CD4-positive, alpha-beta T cell treated with Interleukin-6 for 4 hours (primary cell): ENCODE results near the gene OR2V2.
"Not testable (repeated sequence)": the region's sequence is repeated elsewhere in the genome, so short reads cannot be mapped to it uniquely, and the experiment has no call there.

Experiments used
- DNase-seq: peaks from one replicate; pipeline ENCODE4 v3.0.0-alpha.2; 2020; ENCODE audit warnings: mixed read lengths

OR2V2 gene

GRCh38 chr5:181170237-181170825 lies 22.9 kb downstream of the OR2V2 start:
- DNase-seq: no peak

- DNase-seq: no peak
These were observed 23.6 kb downstream of the OR2V2 start for GRCh38 chr5:181170996-181171395.

- no peak for DNase-seq
These were observed 24.4 kb downstream of the OR2V2 start for GRCh38 chr5:181171782-181172181.

GRCh38 chr5:181173027-181173419 lies 25.6 kb downstream of the OR2V2 start:
- peak; percentile 56 for DNase-seq

GRCh38 chr5:181173420-181174342 lies 26.3 kb downstream of the OR2V2 start:
- peak; percentile 33 for DNase-seq

- DNase-seq: no peak
These were observed 29.0 kb downstream of the OR2V2 start for GRCh38 chr5:181176254-181176952.

GRCh38 chr5:181177559-181177958 lies 30.2 kb downstream of the OR2V2 start:
- DNase-seq: not testable (repeated sequence)

GRCh38 chr5:181181650-181182565 lies 34.5 kb downstream of the OR2V2 start:
- peak; percentile 76 for DNase-seq

- peak; percentile 9 for DNase-seq
These were observed 35.3 kb downstream of the OR2V2 start for GRCh38 chr5:181182651-181183050.

- DNase-seq: no peak
These were observed 37.4 kb downstream of the OR2V2 start for GRCh38 chr5:181184845-181185216.

- DNase-seq: no peak
These were observed 38.2 kb downstream of the OR2V2 start for GRCh38 chr5:181185560-181185959.

GRCh38 chr5:181186022-181186421 lies 38.6 kb downstream of the OR2V2 start:
- DNase-seq: no peak

- DNase-seq: no peak
These were observed 39.7 kb downstream of the OR2V2 start for GRCh38 chr5:181186986-181187499.

- peak; percentile 43 for DNase-seq
These were observed 40.3 kb downstream of the OR2V2 start for GRCh38 chr5:181187500-181188213.

GRCh38 chr5:181188700-181189362 lies 41.4 kb downstream of the OR2V2 start:
- DNase-seq: peak; percentile 72

- DNase-seq: peak; percentile 46
These were observed 42.1 kb downstream of the OR2V2 start for GRCh38 chr5:181189363-181189961.

- DNase-seq: peak; percentile 41
These were observed 42.8 kb downstream of the OR2V2 start for GRCh38 chr5:181189962-181190710.

GRCh38 chr5:181190711-181191525 lies 43.5 kb downstream of the OR2V2 start:
- peak; percentile 56 for DNase-seq
